Ovary (tissue), 10 donors: ENCODE results near the gene TMEFF2. TPM values are rescaled to one million over a fixed set of nuclear protein-coding genes. Genes with fewer than 3 reads are reported as not detected.

Experiments used
- DNase-seq, 5 donors: peaks; one replicate each; pipeline ENCODE4 v3.0.0-alpha.2; 2019 to 2020
- H3K27ac ChIP-seq, 2 donors: fragments of 200-600 bp; one replicate each; pipeline versions ENCODE4 v1.5.1 to v1.8.0; 2019 to 2022
- H3K27me3 ChIP-seq: fragments of 200-600 bp; one replicate; pipeline ENCODE4 v1.8.0; 2022
- H3K36me3 ChIP-seq: fragments of 200-600 bp; sonication (generic); one replicate; pipeline ENCODE4 v1.5.1; 2019
- H3K4me1 ChIP-seq: one replicate; pipeline ENCODE4 v1.8.1; 2013; ENCODE audit warnings: mild to moderate bottlenecking, moderate library complexity; ENCODE audit not compliant: insufficient read depth
- H3K4me3 ChIP-seq: fragments of 200-600 bp; sonication (generic); one replicate; pipeline ENCODE4 v1.5.1; 2017
- H3K9me3 ChIP-seq, 2 donors: fragments of 200-600 bp in 1 of 2; sonication (generic) in 1 of 2; one replicate each; pipeline versions ENCODE4 v1.5.1 to v1.8.1; 2013 to 2019; ENCODE audit warnings: mild to moderate bottlenecking in 1 of 2, moderate library complexity in 1 of 2
- EP300 ChIP-seq: sonication (generic); formaldehyde crosslinking; IDR thresholded peaks from one replicate; pipeline ENCODE4 v1.6.1; 2017; ENCODE audit warnings: antibody characterized with exemption
- POLR2A ChIP-seq: fragments of 450-650 bp; IDR thresholded peaks from one replicate; pipeline ENCODE4 v1.6.1; 2017; ENCODE audit warnings: antibody characterized with exemption, mild to moderate bottlenecking, moderate library complexity
- WGBS, 3 donors: extraction: QIAGEN DNeasy Blood & Tissue Kit in 1 of 3; methylation state at CpG; one replicate each; pipeline versions ENCODE4 v1.1.5 to v1.1.7; 2013 to 2017; 5-methylcytosine and 5-hydroxymethylcytosine counted together
- intact Hi-C, 4 donors: fragments of 100-400 bp; cut with DNase I; formaldehyde crosslinking; loops; one replicate each; pipeline versions ENCODE4 v1.11.0 to v1.15.1; 2022 to 2023
- long read RNA-seq, 3 donors: library from polyadenylated mRNA in 2 of 3; unstranded in 2 of 3; transcript quantifications; one replicate each; pipeline ENCODE4 v2.0.0 and lab custom pipeline, GENCODE V29; 2021 to 2026
- polyA plus RNA-seq, 2 donors: library from polyadenylated mRNA; stranded (reverse); fragments of 200-250 nt in 1 of 2; fragments of 350-450 nt in 1 of 2; fragmentation: Illumina TruSeq in 1 of 2; extraction: RNeasy Lipid Tissue Mini Kit (QIAGEN cat#74804) in 1 of 2; gene quantifications; one replicate each; pipeline ENCODE4 v1.2.3, GENCODE V29; 2013 to 2014
- total RNA-seq, 7 donors: library from RNA; depleted of rRNA in 2 of 7; stranded (reverse); fragments of >200 nt in 2 of 7; fragmentation: NEBNext Ultra II Directional in 3 of 7; extraction: Animal tissue kit (Norgen Biotek cat#: 25700) in 3 of 7; gene quantifications; one replicate each; pipeline versions ENCODE4 v1.1.0 to v1.2.4, GENCODE V29; 2016 to 2023
- TF ChIP-seq, protein P1 (sequence below), 3 donors: fragments of 450-650 bp in 2 of 3; fragments of 200-600 bp in 1 of 3; IDR thresholded peaks; one replicate each; pipeline versions ENCODE4 v1.5.1 to v1.8.0; 2016 to 2022; ENCODE audit warnings: antibody characterized with exemption in 3 of 3, mild to moderate bottlenecking in 1 of 3
- donor health status: DM: no; HTN: no; CAD: no; lungs with moderate emphysema.
- donor health status: DM: no; HTN: no; CAD: no.
- donor health status: Bipolar disorder and iron deficiency.
- donor health status: DM: yes; HTN: yes; CAD: no.
- donor health status: DM: no; HTN: no; CAD: no.
- donor health status: DM: yes; HTN: yes; CAD: no.

TMEFF2 gene
- total RNA-seq (under 1 TPM in 2 of 7 donors, not detected in 5; 0.10 to 0.34 TPM), polyA plus RNA-seq (under 1 TPM; 0.05 to 0.07 TPM)
- long read RNA-seq, donor 1 = 0 reads
- long read RNA-seq, donor 2 = 0 reads
- long read RNA-seq, donor 3, partial matches to known transcripts = 0 of 1 reads
- long read RNA-seq, donor 3, other reads (novel, unspliced or antisense) = 1 of 1 reads

GRCh38 chr2:192194866-192195547 lies at the start of gene TMEFF2:
TSS of gene TMEFF2 (minus strand) at chr2:192194933. CDS start at chr2:192194524, 409 bp downstream.
- peak; percentile 42 to 68 (median 50) for DNase-seq
- no peak for TF ChIP-seq EP300
- TF ChIP-seq POLR2A = no peak
- TF ChIP-seq, protein P1, sequence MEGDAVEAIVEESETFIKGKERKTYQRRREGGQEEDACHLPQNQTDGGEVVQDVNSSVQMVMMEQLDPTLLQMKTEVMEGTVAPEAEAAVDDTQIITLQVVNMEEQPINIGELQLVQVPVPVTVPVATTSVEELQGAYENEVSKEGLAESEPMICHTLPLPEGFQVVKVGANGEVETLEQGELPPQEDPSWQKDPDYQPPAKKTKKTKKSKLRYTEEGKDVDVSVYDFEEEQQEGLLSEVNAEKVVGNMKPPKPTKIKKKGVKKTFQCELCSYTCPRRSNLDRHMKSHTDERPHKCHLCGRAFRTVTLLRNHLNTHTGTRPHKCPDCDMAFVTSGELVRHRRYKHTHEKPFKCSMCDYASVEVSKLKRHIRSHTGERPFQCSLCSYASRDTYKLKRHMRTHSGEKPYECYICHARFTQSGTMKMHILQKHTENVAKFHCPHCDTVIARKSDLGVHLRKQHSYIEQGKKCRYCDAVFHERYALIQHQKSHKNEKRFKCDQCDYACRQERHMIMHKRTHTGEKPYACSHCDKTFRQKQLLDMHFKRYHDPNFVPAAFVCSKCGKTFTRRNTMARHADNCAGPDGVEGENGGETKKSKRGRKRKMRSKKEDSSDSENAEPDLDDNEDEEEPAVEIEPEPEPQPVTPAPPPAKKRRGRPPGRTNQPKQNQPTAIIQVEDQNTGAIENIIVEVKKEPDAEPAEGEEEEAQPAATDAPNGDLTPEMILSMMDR (IDR thresholded peaks at IDR 0.05) = no peak
- H3K4me1 ChIP-seq = peaks cover 5% of the 10 kb centered on the region
- H3K9me3 ChIP-seq = no peaks in the 10 kb centered on the region
- no peaks in the 10 kb centered on the region for H3K27me3 ChIP-seq
- 0 to 1% (median 1%) methylated on average over 64 of the region's 64 CpGs for WGBS, 3 donors
- no peak within 1 kb of the TSS for H3K27ac ChIP-seq
- intact Hi-C loops = loop anchor here in 1 of 4 donors (5.0 kb wide), 1 partner anchor 442 kb away; no protein-coding TSS in a partner anchor
- H3K4me3 ChIP-seq = peak within 1 kb of the TSS; percentile 31
- no peaks in the 10 kb centered on the region for H3K36me3 ChIP-seq

- Histone ChIP-seq H3K4me1 (no peaks in the 10 kb centered on the region), H3K9me3 (no peaks in the 10 kb centered on the region), H3K4me3 (no peak overlapping the region), H3K27ac (no peak overlapping the region), H3K27me3 (no peaks in the 10 kb centered on the region), H3K36me3 (no peaks in the 10 kb centered on the region)
- DNase-seq = no peak
- TF ChIP-seq, protein P1 (IDR thresholded peaks at IDR 0.05) = no peak
- TF ChIP-seq POLR2A (no peak), EP300 (no peak)
- intact Hi-C loops = no loop called here
- 69 to 80% (median 70%) methylated on average over 2 of the region's 2 CpGs for WGBS, 3 donors
These were observed 48.8 kb upstream of the TMEFF2 start for GRCh38 chr2:192243488-192243887.

- no peak for TF ChIP-seq EP300
- no peak for TF ChIP-seq POLR2A
- TF ChIP-seq, protein P1 (IDR thresholded peaks at IDR 0.05) = no peak
- H3K4me3 ChIP-seq = no peak overlapping the region
- no peaks in the 10 kb centered on the region for H3K4me1 ChIP-seq
- intact Hi-C loops = no loop called here
- no peaks in the 10 kb centered on the region for H3K27me3 ChIP-seq
- H3K27ac ChIP-seq = no peak overlapping the region
- H3K36me3 ChIP-seq = no peaks in the 10 kb centered on the region
- no peaks in the 10 kb centered on the region for H3K9me3 ChIP-seq
- 68 to 83% (median 75%) methylated on average over 4 of the region's 4 CpGs for WGBS, 3 donors
- no peak for DNase-seq
These were observed 41.4 kb upstream of the TMEFF2 start for GRCh38 chr2:192236136-192236535.

- DNase-seq = no peak
- H3K27ac ChIP-seq = no peak overlapping the region
- H3K4me1 ChIP-seq = no peaks in the 10 kb centered on the region
- no peaks in the 10 kb centered on the region for H3K9me3 ChIP-seq
- no peak for TF ChIP-seq EP300
- TF ChIP-seq, protein P1 (IDR thresholded peaks at IDR 0.05) = no peak
- no peak for TF ChIP-seq POLR2A
- H3K36me3 ChIP-seq = no peaks in the 10 kb centered on the region
- intact Hi-C loops = no loop called here
- 65 to 83% (median 71%) methylated on average over 6 of the region's 6 CpGs for WGBS, 3 donors
- no peaks in the 10 kb centered on the region for H3K27me3 ChIP-seq
- no peak overlapping the region for H3K4me3 ChIP-seq
These were observed 36.2 kb upstream of the TMEFF2 start for GRCh38 chr2:192230889-192231453.
